Motor neuron (in vitro differentiated cells): Measurements from ENCODE around the gene CHN2. TPM values are rescaled to one million over a fixed set of nuclear protein-coding genes. Genes with fewer than 3 reads are reported as not detected.

Source experiments
- ATAC-seq, 8 experiments: fragments of 200-7000 bp; cut with Tn5 transposase; replicated peaks in 6 of 8; 2 replicates each; pipeline ENCODE4 v1.8.0; 2021; ENCODE audit warnings: mild to moderate bottlenecking in 8 of 8, moderate library complexity in 8 of 8
- H3K27ac ChIP-seq, 2 donors: fragments of 250-450 bp; sonication (Bioruptor Pico); 2 replicates each; pipeline ENCODE4 v1.9.0; 2021; ENCODE audit warnings: antibody characterized with exemption in 2 of 2, mild to moderate bottlenecking in 2 of 2, moderate library complexity in 1 of 2
- H3K4me1 ChIP-seq, 2 donors: fragments of 250-450 bp; sonication (Bioruptor Pico); replicated peaks in 1 of 2; 2 replicates each; pipeline ENCODE4 v1.6.1; 2021; ENCODE audit warnings: antibody characterized with exemption in 2 of 2, mild to moderate bottlenecking in 2 of 2, moderate library complexity in 1 of 2
- H3K4me3 ChIP-seq, 5 donors: fragments of 250-450 bp; sonication (Bioruptor Pico); 2 replicates each; pipeline ENCODE4 v1.9.0; 2021; ENCODE audit warnings: antibody characterized with exemption in 5 of 5, mild to moderate bottlenecking in 5 of 5, moderate library complexity in 4 of 5
- WGBS, 10 experiments: fragments of 450-650 bp; shearing (Covaris generic); methylation state at CpG; one replicate each; pipeline ENCODE4 v1.0.0; 2022; 5-methylcytosine and 5-hydroxymethylcytosine counted together
- in situ Hi-C, 9 experiments: fragments of 400-800 bp; cut with MboI; loops; one replicate each; pipeline ENCODE4 v1.15.0; 2021; ENCODE audit warnings: low sequenced_read_pairs in 9 of 9, low pct_unique_long_range_greater_than_20kb in 2 of 9; ENCODE audit not compliant: unreplicated experiment in 9 of 9
- total RNA-seq, 8 experiments: library from RNA; unstranded; fragments of 300-600 nt; gene quantifications; 2 replicates each; pipeline versions ENCODE4 v1.2.3 to v1.2.4, GENCODE V29; 2022

The CHN2 gene
- total RNA-seq, 8 experiments from 2014 or later, result 2.6 to 28.8 (median 14.8) TPM

GRCh38 chr7:29236071-29236580 is 41.6 kb downstream of the CHN2 start:
- 67 to 100% (median 100%) methylated on average over 1 of the region's 1 CpG; no CpG with 5 or more reads in 3 of the 10 experiments for WGBS, 10 experiments
- peaks cover 13 to 16% of the 10 kb centered on the region in 2 donors for H3K4me1 ChIP-seq
- no peak overlapping the region for H3K27ac ChIP-seq
- in situ Hi-C loops, result no loop called here
- ATAC-seq, result no peak
- H3K4me3 ChIP-seq, result no peak overlapping the region

DNA sequence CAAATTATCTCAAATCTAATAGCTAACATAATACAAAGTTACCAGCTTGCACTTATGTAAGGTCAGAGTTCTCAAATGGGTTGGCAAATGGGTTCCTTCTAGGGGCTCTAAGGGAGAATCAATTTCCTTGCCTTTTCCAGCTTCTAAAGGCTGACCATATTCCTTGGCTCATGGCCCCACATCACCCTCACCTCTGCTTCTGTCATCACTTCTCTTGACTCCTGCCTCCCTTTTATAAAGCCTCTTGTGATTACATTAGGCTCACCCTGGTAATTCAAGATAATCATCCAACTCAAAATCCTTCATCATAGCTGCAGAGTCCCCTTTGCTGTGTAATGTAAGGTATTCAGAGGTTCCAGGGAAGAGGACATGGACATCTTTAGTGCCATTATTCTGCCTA is 42.1 kb downstream of the CHN2 start:
- Histone ChIP-seq H3K27ac (no peak overlapping the region), H3K4me3 (no peak overlapping the region), H3K4me1 (peaks cover 13% of the 10 kb centered on the region in 2 donors)
- no peak for ATAC-seq
- in situ Hi-C loops, result no loop called here

GRCh38 chr7:29237489-29237888 is 42.9 kb downstream of the CHN2 start:
- in situ Hi-C loops, result no loop called here
- WGBS, 10 experiments, result 73 to 100% (median 83%) methylated on average over 2 to 3 of the region's 3 CpGs; no CpG with 5 or more reads in 6 of the 10 experiments
- peak in 3 of 8 experiments; percentile 37 to 60 (median 40) for ATAC-seq
- H3K27ac ChIP-seq, result no peak overlapping the region
- H3K4me1 ChIP-seq, result peaks cover 4 to 6% of the 10 kb centered on the region in 2 donors
- H3K4me3 ChIP-seq, result no peak overlapping the region

GRCh38 chr7:29239638-29240037 is 45.1 kb downstream of the CHN2 start:
- no peak overlapping the region for H3K4me3 ChIP-seq
- in situ Hi-C loops, result no loop called here
- no peak for ATAC-seq
- H3K4me1 ChIP-seq, result peaks cover 0 to 4% of the 10 kb centered on the region in 2 donors
- H3K27ac ChIP-seq, result no peak overlapping the region
- WGBS, 10 experiments, result 50 to 100% (median 85%) methylated on average over 1 of the region's 1 CpG; no CpG with 5 or more reads in 4 of the 10 experiments

DNA sequence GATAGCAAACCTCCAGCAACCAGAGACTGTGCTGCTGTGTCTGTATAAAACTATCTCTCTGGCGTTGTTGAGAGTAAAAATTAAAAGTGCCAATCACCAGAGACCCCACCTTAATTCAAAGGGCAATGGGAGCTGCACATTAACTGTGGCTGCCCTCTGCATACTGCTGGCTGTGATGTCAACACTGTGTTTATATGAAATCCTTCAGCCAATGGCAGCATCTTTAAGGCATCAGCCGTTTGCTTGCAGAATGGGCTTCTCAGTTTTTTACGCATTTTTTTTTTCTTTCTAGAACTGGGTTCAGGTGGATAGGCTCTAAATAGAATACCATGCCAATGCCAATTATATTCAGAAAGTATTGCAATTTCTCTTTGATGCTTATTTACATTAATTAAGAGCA is 47.7 kb downstream of the CHN2 start:
- Histone ChIP-seq H3K4me3 (no peak overlapping the region), H3K4me1 (peaks cover 0 to 4% of the 10 kb centered on the region in 2 donors), H3K27ac (no peak overlapping the region)
- in situ Hi-C loops, result no loop called here
- peak in 2 of 8 experiments; percentile 52 to 57 for ATAC-seq
- WGBS, 10 experiments, result 17 to 100% (median 80%) methylated on average over 1 to 3 of the region's 3 CpGs; no CpG with 5 or more reads in 2 of the 10 experiments

GRCh38 chr7:29243910-29244655 is 49.5 kb downstream of the CHN2 start:
- no peak overlapping the region for H3K27ac ChIP-seq
- 57 to 95% (median 86%) methylated on average over 1 to 9 of the region's 11 CpGs for WGBS, 10 experiments
- ATAC-seq, result no peak
- no peak overlapping the region for H3K4me3 ChIP-seq
- in situ Hi-C loops, result no loop called here
- H3K4me1 ChIP-seq, result no peaks in the 10 kb centered on the region

- WGBS, 10 experiments, result 62 to 100% (median 96%) methylated on average over 1 to 5 of the region's 6 CpGs; no CpG with 5 or more reads in 1 of the 10 experiments
- in situ Hi-C loops, result no loop called here
- Histone ChIP-seq H3K4me1 (no peaks in the 10 kb centered on the region), H3K27ac (no peak overlapping the region), H3K4me3 (no peak overlapping the region)
- ATAC-seq, result no peak
Observed at GRCh38 chr7:29247224-29247962, 52.8 kb downstream of the CHN2 start.

DNA sequence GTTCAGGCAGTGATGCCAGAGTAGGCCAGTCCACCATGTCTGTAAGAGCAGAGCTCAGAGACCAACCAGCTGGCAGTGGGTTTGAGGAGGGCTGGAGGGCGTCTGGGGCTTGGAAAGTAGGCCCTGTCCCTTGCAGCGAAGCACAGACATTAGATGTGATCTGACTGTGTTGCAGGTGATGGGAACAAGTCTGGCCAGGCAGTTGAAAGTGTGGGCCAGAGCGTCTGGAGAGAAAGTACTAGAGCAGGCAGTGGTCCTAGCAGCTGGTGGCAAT is 53.3 kb downstream of the CHN2 start:
- H3K27ac ChIP-seq, result no peak overlapping the region
- WGBS, 10 experiments, result 71 to 100% (median 80%) methylated on average over 1 to 3 of the region's 3 CpGs; no CpG with 5 or more reads in 6 of the 10 experiments
- in situ Hi-C loops, result no loop called here

DNA sequence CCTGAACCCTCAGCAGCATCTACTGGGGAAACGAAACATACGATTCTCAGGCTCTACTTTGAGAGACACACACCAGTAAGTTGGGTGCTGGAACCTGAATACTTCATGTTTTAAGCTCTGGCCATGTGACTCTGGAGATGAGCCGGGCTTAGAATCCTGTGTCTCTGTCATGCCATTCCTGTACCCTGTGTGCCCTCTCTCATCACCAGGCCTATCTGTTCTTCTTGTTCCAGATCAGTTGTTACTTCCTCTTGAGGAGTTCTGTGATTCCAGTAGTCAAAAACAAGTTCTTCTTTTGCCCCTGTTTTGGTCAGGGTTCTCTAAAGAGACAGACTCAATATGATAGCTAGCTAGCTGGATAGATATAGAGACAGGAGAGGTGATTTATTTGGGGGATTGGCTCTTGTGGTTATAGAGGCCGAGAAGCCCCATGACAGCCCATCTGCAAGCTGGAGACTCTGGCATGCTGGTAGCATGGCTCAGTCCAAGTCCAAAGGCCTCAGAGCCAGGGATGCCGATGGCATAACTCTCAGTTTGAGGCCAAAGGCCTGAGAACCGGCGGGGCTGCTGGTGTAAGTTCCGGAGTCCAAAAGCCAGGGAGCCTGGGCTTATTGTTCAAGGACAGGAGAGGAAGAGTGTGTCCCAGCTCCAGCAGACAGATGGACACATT is 54.3 kb downstream of the CHN2 start:
- in situ Hi-C loops, result no loop called here
- ATAC-seq, result no peak
- no peak overlapping the region for H3K4me3 ChIP-seq
- 70 to 100% (median 82%) methylated on average over 1 to 8 of the region's 8 CpGs; no CpG with 5 or more reads in 4 of the 10 experiments for WGBS, 10 experiments
- no peaks in the 10 kb centered on the region for H3K4me1 ChIP-seq
- H3K27ac ChIP-seq, result no peak overlapping the region

More for the DNA sequence above, 53.3 kb downstream of the CHN2 start:
- Histone ChIP-seq H3K4me1 (no peaks in the 10 kb centered on the region), H3K4me3 (no peak overlapping the region)
- ATAC-seq, result no peak

DNA sequence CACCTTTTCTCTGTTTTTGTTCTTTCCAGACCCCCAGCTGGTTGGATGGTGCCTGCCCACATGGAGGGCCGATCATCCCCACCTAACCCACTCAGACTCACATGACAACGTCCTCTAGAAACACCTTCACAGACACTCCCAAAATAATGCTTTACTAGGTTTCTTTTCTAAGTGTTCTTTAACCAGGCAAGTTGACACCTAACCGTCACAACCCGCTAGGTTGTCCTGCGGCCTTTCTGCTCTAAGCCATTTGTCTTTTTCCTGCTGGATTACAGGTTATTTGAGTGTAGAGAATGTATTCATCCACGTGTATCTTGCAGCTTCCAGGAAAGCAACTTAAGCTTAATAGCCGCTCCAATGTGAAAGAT is 54.8 kb downstream of the CHN2 start:
- in situ Hi-C loops, result no loop called here
- Histone ChIP-seq H3K27ac (no peak overlapping the region), H3K4me1 (no peaks in the 10 kb centered on the region), H3K4me3 (no peak overlapping the region)
- ATAC-seq, result no peak
- WGBS, 10 experiments, result 40 to 100% (median 89%) methylated on average over 1 to 6 of the region's 7 CpGs; no CpG with 5 or more reads in 1 of the 10 experiments

DNA sequence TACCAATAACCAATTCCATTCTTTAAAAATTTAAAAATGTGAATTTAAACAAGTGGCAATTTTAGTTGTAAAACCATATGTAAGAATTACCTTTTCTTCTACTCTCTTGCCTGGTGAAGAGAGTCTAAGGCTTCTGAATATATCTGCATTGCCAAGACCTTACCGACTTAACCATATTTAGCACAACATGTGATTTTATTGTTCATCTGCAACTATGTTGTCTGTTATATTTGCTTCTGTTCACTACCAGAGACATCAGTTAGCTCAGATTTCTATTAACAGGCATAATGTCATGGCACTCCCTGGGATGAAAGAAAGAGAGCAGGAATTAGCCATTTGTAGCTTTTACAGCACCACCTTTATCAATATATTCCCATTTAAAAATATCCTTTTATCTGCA is 55.3 kb downstream of the CHN2 start:
- no peak overlapping the region for H3K4me3 ChIP-seq
- WGBS, 10 experiments, result 0 to 100% (median 84%) methylated on average over 1 of the region's 1 CpG; no CpG with 5 or more reads in 2 of the 10 experiments
- in situ Hi-C loops, result no loop called here
- no peak overlapping the region for H3K27ac ChIP-seq
- H3K4me1 ChIP-seq, result peaks cover 0 to 1% of the 10 kb centered on the region in 2 donors
- ATAC-seq, result no peak

DNA sequence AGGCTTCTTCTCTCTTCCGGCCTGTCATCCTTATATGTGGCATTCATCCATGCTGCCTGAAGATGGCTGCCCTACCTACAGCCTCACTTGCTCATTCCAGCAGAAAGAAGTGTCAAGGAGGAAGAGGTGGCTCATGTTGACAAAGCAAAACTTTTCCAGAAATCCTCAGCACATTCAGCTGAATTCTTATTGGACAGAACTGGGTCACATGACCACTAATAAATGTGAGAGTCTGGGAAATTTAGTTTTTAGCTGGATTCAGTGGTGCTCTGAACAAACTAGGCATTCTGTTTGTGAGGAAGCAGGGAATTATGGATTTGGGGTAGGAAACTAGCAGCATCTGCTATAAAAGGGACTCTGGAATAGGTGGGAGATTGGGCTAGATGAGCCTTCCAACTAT is 58.6 kb downstream of the CHN2 start:
- Histone ChIP-seq H3K27ac (no peak overlapping the region), H3K4me1 (peaks cover 2 to 3% of the 10 kb centered on the region in 2 donors), H3K4me3 (no peak overlapping the region)
- 83 to 100% (median 100%) methylated on average over 1 of the region's 1 CpG; no CpG with 5 or more reads in 6 of the 10 experiments for WGBS, 10 experiments
- ATAC-seq, result no peak
- in situ Hi-C loops, result no loop called here

DNA sequence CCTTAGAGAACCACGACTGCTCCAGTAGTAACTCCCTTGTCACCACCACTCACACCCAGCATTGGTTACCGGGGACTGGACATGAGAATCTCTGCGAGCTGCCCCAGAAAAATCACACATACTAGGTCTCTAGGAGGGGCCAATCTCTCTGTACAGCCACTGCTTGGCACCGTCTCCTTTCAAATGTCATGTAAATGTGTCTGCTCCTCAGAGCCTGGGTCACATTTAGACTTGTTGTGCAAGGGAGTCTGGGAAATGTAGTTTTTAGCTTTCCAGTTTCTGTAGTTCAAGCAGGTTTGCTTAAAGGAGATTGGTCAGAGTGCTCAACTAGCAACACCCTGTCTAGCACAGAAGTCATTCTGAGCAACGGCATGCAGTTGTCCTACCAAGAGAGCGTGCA is 60.0 kb downstream of the CHN2 start:
- 0 to 100% (median 66%) methylated on average over 1 to 5 of the region's 6 CpGs; no CpG with 5 or more reads in 2 of the 10 experiments for WGBS, 10 experiments
- Histone ChIP-seq H3K27ac (no peak overlapping the region), H3K4me3 (no peak overlapping the region), H3K4me1 (peaks cover 2 to 3% of the 10 kb centered on the region in 2 donors)
- ATAC-seq, result peak in 7 of 8 experiments; percentile 30 to 93 (median 72)
- in situ Hi-C loops, result no loop called here
